HepG2 (cell line): Measurements from ENCODE around the gene CD7. TPM values are rescaled to one million over a fixed set of nuclear protein-coding genes. Genes with fewer than 3 reads are reported as not detected.
A peak's percentile ranks its signal among the peaks of the same experiment; 100 is the strongest.

Source experiments
- ARNT2 ChIP-seq: sonication (generic); formaldehyde crosslinking; IDR thresholded peaks from 2 replicates; pipeline ENCODE4 v1.8.0; 2022; ENCODE audit warnings: mild to moderate bottlenecking, low read depth, missing genetic modification reagents, moderate library complexity
- BHLHE40 ChIP-seq: IDR thresholded peaks from 2 replicates; pipeline ENCODE4 v1.6.1; 2011; ENCODE audit warnings: low read length, improper control_type of control experiment
- DMTF1 ChIP-seq: sonication (generic); formaldehyde crosslinking; IDR thresholded peaks from 2 replicates; pipeline ENCODE4 v1.4.0; 2020; ENCODE audit warnings: mild to moderate bottlenecking, missing genetic modification reagents
- KLF11 ChIP-seq: IDR thresholded peaks from 2 replicates; pipeline ENCODE4 v1.6.1; 2016; ENCODE audit warnings: missing compliant biosample characterization
- LCORL ChIP-seq, 2 experiments: fragments of 450-650 bp in 1 of 2; sonication (generic) in 1 of 2; formaldehyde crosslinking in 1 of 2; IDR thresholded peaks; 2 replicates each; pipeline versions ENCODE4 v1.5.0 to v1.6.1; 2017 to 2020; ENCODE audit warnings: antibody characterized with exemption in 1 of 2, missing genetic modification reagents in 1 of 2
- MAFG ChIP-seq: sonication (generic); formaldehyde crosslinking; IDR thresholded peaks from 2 replicates; pipeline ENCODE4 v1.5.1; 2020; ENCODE audit warnings: mild to moderate bottlenecking, missing genetic modification reagents
- MIER2 ChIP-seq: IDR thresholded peaks from 2 replicates; pipeline ENCODE4 v1.6.1; 2016; ENCODE audit warnings: missing biosample characterization, missing genetic modification reagents
- MTERF4 ChIP-seq: sonication (generic); formaldehyde crosslinking; IDR thresholded peaks from 2 replicates; pipeline ENCODE4 v1.8.0; 2023; ENCODE audit warnings: mild to moderate bottlenecking, missing genetic modification reagents
- NFIC ChIP-seq: IDR thresholded peaks from 2 replicates; pipeline ENCODE4 v1.6.1; 2012; ENCODE audit warnings: mild to moderate bottlenecking, low read length, inconsistent platforms
- SMARCC2 ChIP-seq: fragments of 450-650 bp; IDR thresholded peaks from 2 replicates; pipeline ENCODE4 v1.6.1; 2017; ENCODE audit warnings: antibody characterized with exemption, mild to moderate bottlenecking
- SP140L ChIP-seq: sonication (generic); formaldehyde crosslinking; IDR thresholded peaks from 2 replicates; pipeline ENCODE4 v1.4.0; 2020; ENCODE audit warnings: missing genetic modification reagents, borderline replicate concordance
- SRSF4 ChIP-seq: fragments of 200-400 bp; formaldehyde crosslinking; IDR thresholded peaks from one replicate; pipeline ENCODE4 v1.6.1; 2018; ENCODE audit warnings: mild to moderate bottlenecking, low read depth, low read length, moderate library complexity; ENCODE audit not compliant: poor library complexity, severe bottlenecking
- SSRP1 ChIP-seq: IDR thresholded peaks from 2 replicates; pipeline ENCODE4 v1.6.1; 2016; ENCODE audit warnings: control low read depth
- TOPORS ChIP-seq: sonication (generic); formaldehyde crosslinking; IDR thresholded peaks from 2 replicates; pipeline ENCODE4 v1.8.0; 2023; ENCODE audit warnings: mild to moderate bottlenecking, missing genetic modification reagents
- ZBTB42 ChIP-seq: sonication (generic); formaldehyde crosslinking; IDR thresholded peaks from 2 replicates; pipeline ENCODE4 v1.5.0; 2020; ENCODE audit warnings: mild to moderate bottlenecking, missing genetic modification reagents
- ZFAT ChIP-seq: sonication (generic); formaldehyde crosslinking; conservative IDR thresholded peaks from 2 replicates; pipeline ENCODE4 v1.8.1; 2023; ENCODE audit warnings: missing genetic modification reagents, inconsistent platforms
- ZNF557 ChIP-seq: sonication (generic); formaldehyde crosslinking; IDR thresholded peaks from 2 replicates; pipeline ENCODE4 v1.4.0; 2020; ENCODE audit warnings: missing genetic modification reagents
- ZNF577 ChIP-seq: sonication (generic); formaldehyde crosslinking; IDR thresholded peaks from 2 replicates; pipeline ENCODE4 v1.4.0; 2020; ENCODE audit warnings: mild to moderate bottlenecking, low read depth, missing genetic modification reagents, borderline replicate concordance
- ZSCAN22 ChIP-seq: sonication (generic); formaldehyde crosslinking; IDR thresholded peaks from 2 replicates; pipeline ENCODE4 v1.4.0; 2020; ENCODE audit warnings: mild to moderate bottlenecking, missing genetic modification reagents
- ZSCAN30 ChIP-seq: sonication (generic); formaldehyde crosslinking; IDR thresholded peaks from 2 replicates; pipeline ENCODE4 v1.5.0; 2020; ENCODE audit warnings: mild to moderate bottlenecking, missing genetic modification reagents
- polyA plus RNA-seq, 8 experiments: library from polyadenylated mRNA; depleted of rRNA in 3 of 8; stranded (reverse) in 7 of 8; unstranded in 1 of 8; fragments of >200 nt; fragmentation: Illumina TruSeq in 4 of 8; extraction: Trizol in 4 of 8; gene quantifications; 2 replicates each; pipeline versions ENCODE4 v1.2.1 to v1.2.3, GENCODE V29; 2011 to 2016; ENCODE audit warnings: low read depth in 4 of 8, missing spikeins in 1 of 8, mixed read lengths in 1 of 8; ENCODE audit not compliant: insufficient read depth in 1 of 8
- total RNA-seq, 5 experiments: library from RNA; depleted of rRNA; stranded (reverse); fragments of >200 nt; fragmentation: Illumina TruSeq; extraction: Trizol; gene quantifications; 2 replicates each; pipeline ENCODE4 v1.2.3, GENCODE V29; 2016; ENCODE audit warnings: low read depth in 1 of 5
- TF ChIP-seq, protein P1 (sequence below): sonication (generic); formaldehyde crosslinking; IDR thresholded peaks from 2 replicates; pipeline ENCODE4 v1.4.0; 2020; ENCODE audit warnings: missing genetic modification reagents, mild to moderate bottlenecking, borderline replicate concordance
- TF ChIP-seq, protein P2 (sequence below): sonication (generic); formaldehyde crosslinking; IDR thresholded peaks from 2 replicates; pipeline ENCODE4 v1.8.0; 2022; ENCODE audit warnings: mild to moderate bottlenecking, missing genetic modification reagents, moderate library complexity

CD7 gene
- total and polyA plus RNA-seq, 2 of the 13 experiments (the other 11 are each of a cell fraction or from before 2014, with no cell fraction given), result 67.6 to 76.4 TPM

DNA sequence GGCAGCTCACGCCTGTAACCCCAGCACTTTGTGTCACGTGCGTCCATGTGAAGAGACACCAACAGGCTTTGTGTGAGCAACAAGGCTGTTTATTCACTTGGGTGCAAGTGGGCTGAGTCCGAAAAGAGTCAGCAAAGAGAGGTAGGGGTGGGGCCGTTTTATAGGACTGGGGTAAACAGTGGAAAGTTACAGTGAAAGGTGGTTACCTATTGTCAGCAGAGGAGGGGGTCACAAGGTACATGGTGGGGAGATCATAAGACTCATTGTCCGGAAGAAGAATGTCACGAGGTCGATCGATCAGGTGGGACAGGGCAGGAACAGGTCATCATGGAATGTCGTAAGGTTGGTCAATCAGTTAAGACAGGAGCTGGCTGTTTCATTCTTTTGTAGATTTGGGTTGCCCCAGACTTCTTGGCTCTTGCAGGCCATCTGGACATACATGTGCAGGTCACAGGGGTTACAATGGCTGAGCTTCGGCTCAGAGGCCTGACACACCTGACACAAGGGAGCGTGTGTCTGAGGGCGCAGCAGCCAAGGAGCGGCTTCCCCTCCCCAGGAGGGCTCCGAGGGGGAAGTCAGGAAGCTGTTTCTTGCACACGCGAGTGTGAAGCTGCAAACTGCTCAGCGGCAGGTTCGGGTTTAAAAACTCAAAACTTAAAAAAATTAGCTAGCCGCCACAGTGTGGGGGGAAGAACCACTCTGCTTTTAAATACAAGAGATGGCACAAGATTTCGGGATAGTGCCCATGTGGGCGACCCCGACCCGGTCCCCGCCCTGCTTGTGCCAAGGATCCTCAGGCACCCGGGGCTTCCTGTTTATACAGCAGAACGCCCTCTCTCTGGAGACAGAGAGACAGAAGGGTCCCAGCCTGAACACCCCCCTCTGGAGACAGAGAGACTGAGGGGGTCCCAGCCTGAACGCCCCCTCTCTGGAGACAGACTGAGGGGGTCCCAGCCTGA, 29.2 kb upstream of the CD7 start (continued):
- 0 out of 2 replicates have a peak, but pooled peaks have one; percentile 32 for TF ChIP-seq MTERF4
- TF ChIP-seq SRSF4, result no peak
- no peak for TF ChIP-seq SMARCC2
- TF ChIP-seq ZSCAN22, result no peak
- no peak for TF ChIP-seq ZBTB42 (CRISPR knock-in tag)
- peak; percentile 73; the same call in 1 of the 2 replicates for TF ChIP-seq TOPORS (CRISPR knock-in tag)
- TF ChIP-seq, protein P1, sequence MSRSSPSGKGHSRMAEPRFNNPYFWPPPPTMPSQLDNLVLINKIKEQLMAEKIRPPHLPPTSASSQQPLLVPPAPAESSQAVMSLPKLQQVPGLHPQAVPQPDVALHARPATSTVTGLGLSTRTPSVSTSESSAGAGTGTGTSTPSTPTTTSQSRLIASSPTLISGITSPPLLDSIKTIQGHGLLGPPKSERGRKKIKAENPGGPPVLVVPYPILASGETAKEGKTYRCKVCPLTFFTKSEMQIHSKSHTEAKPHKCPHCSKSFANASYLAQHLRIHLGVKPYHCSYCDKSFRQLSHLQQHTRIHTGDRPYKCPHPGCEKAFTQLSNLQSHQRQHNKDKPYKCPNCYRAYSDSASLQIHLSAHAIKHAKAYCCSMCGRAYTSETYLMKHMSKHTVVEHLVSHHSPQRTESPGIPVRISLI (CRISPR knock-in tag), result peak; percentile 67; the same call in 1 of the 2 replicates
- TF ChIP-seq, protein P2, sequence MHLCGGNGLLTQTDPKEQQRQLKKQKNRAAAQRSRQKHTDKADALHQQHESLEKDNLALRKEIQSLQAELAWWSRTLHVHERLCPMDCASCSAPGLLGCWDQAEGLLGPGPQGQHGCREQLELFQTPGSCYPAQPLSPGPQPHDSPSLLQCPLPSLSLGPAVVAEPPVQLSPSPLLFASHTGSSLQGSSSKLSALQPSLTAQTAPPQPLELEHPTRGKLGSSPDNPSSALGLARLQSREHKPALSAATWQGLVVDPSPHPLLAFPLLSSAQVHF (CRISPR knock-in tag), result 0 out of 2 replicates have a peak, but pooled peaks have one; percentile 54
- no peak for TF ChIP-seq SP140L (CRISPR knock-in tag)
- no peak for TF ChIP-seq ZSCAN30
- TF ChIP-seq MAFG (CRISPR knock-in tag), result no peak
- no peak for TF ChIP-seq ZNF577
- peak; percentile 85; the same call in 1 of the 2 replicates for TF ChIP-seq MIER2 (CRISPR knock-in tag)
- peak; percentile 96 for TF ChIP-seq BHLHE40
- peak; percentile 98 for TF ChIP-seq SSRP1 (CRISPR knock-in tag)
- TF ChIP-seq DMTF1 (CRISPR knock-in tag), result no peak
- peak; percentile 90 for TF ChIP-seq LCORL (IDR thresholded peaks at IDR 0.05)
- peak; percentile 99 for TF ChIP-seq LCORL (CRISPR knock-in tag; IDR thresholded peaks at IDR 0.05)
- no peak; the same call in 1 of the 2 replicates for TF ChIP-seq ARNT2 (CRISPR knock-in tag)
- TF ChIP-seq ZFAT, result no peak
- peak; percentile 94 for TF ChIP-seq NFIC
- no peak for TF ChIP-seq ZNF557 (CRISPR knock-in tag)
- peak; percentile 78 for TF ChIP-seq KLF11 (CRISPR knock-in tag)
